Measurements from ENCODE around the gene MYO10.

DNA sequence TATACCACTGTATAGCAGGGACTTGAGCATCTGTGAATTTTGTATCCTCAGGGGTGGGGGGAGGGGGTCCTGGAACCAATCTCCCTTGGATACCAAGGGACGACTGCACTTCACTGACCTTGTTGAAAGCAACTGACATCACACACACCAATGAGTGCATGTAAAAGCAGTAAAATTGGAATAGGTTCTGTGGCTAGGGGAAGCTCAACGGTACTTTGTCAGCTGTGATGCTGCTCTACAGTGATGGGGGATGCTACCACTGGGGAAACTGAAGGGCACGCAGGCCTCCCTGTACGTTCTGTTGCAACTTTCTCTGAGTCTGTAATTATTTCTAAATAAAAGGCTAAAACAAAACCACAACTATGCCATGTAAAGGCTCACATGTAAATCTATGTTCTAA, 272.2 kb downstream of the MYO10 start:
- TF ChIP-seq POLR2A (IDR thresholded peaks at IDR 0.05; ENCODE audit: low read depth, low read length), result no peak
- no peak for TF ChIP-seq POLR2AphosphoS5 (IDR thresholded peaks at IDR 0.05; ENCODE audit: low read depth, low read length)
- no peak for TF ChIP-seq POU2F2 (IDR thresholded peaks at IDR 0.05; ENCODE audit: low read depth, low read length)
